ENCODE results near the gene MAP4K4. TPM values are rescaled to one million over a fixed set of nuclear protein-coding genes. Genes with fewer than 3 reads are reported as not detected.

Gene MAP4K4
- polyA plus RNA-seq, 1 donor from 2014 or later, result 9.3 TPM

- H3K36me3 Mint-ChIP-seq, result peaks cover 4% of the 10 kb centered on the region
Observed at GRCh38 chr2:101830555-101830954, 133.0 kb downstream of the MAP4K4 start.

DNA sequence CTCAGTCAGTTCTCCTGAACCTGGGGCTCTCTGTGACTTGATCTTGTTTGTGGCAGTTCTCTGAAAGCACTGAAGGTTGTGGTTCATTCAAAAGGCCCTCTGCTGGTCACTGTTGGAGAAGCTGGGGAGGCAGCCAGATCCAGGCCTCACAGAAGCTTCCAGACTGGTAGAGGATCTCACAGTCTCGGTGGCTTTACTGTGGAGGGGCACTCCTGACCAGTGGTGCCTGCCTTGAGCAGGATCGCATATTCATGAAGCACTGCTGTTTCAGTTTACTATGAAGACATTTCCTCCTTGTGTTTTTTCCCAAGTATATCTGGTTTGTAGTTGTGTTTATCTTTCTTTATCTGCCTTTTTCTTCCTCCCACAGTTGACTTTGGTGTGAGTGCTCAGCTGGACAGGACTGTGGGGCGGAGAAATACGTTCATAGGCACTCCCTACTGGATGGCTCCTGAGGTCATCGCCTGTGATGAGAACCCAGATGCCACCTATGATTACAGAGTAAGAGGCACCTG is 133.9 kb downstream of the MAP4K4 start:
- no peaks in the 10 kb centered on the region for H3K27me3 Mint-ChIP-seq
- no peak overlapping the region for H3K4me3 Mint-ChIP-seq
- H3K4me1 Mint-ChIP-seq, result peaks cover 21 to 45% (median 41%) of the 10 kb centered on the region in 3 donors
- H3K9me3 Mint-ChIP-seq, result no peaks in the 10 kb centered on the region
- peaks cover 4% of the 10 kb centered on the region for H3K36me3 Mint-ChIP-seq
- peak overlapping the region; percentile 5 to 79 (median 76) for H3K27ac Mint-ChIP-seq

More at GRCh38 chr2:101830555-101830954, 133.0 kb downstream of the MAP4K4 start:
- Mint-ChIP-seq H3K27me3 (no peaks in the 10 kb centered on the region), H3K4me3 (no peak overlapping the region), H3K27ac (peak overlapping the region in 2 of 3 donors; percentile 79 to 89), H3K9me3 (no peaks in the 10 kb centered on the region), H3K4me1 (peaks cover 23 to 50% (median 44%) of the 10 kb centered on the region in 3 donors)

DNA sequence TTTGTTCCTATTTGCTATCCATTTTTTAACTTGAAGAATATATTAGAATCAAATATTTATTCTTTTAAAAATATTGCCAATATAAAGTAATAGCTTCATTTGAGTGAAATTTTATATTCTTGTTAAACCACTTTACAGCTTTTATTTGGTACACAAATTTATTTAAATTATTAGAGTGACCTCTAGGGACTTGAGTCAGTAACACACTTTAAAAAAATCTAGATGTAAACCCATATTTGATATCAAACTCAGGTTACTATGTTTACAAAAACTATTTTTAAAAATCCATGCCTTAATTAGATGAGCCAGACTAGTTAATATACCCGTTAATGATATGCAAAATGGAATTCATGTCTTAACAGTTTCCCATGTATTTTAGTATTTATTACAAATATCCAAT is 134.6 kb downstream of the MAP4K4 start:
- Mint-ChIP-seq H3K27ac (no peak overlapping the region), H3K27me3 (no peaks in the 10 kb centered on the region), H3K36me3 (peaks cover 4% of the 10 kb centered on the region), H3K4me1 (peaks cover 18 to 40% (median 36%) of the 10 kb centered on the region in 3 donors), H3K4me3 (no peak overlapping the region), H3K9me3 (no peaks in the 10 kb centered on the region)

GRCh38 chr2:101833890-101834523 is 136.5 kb downstream of the MAP4K4 start:
- Mint-ChIP-seq H3K9me3 (no peaks in the 10 kb centered on the region), H3K36me3 (peaks cover 9% of the 10 kb centered on the region), H3K27me3 (no peaks in the 10 kb centered on the region), H3K4me3 (no peak overlapping the region), H3K4me1 (peaks cover 6 to 26% (median 22%) of the 10 kb centered on the region in 3 donors), H3K27ac (no peak overlapping the region)

GRCh38 chr2:101837354-101837753 is 139.8 kb downstream of the MAP4K4 start:
- H3K27ac Mint-ChIP-seq, result no peak overlapping the region
- H3K9me3 Mint-ChIP-seq, result no peaks in the 10 kb centered on the region
- H3K4me1 Mint-ChIP-seq, result peaks cover 5 to 16% (median 10%) of the 10 kb centered on the region in 3 donors
- peaks cover 7% of the 10 kb centered on the region for H3K36me3 Mint-ChIP-seq
- H3K4me3 Mint-ChIP-seq, result no peak overlapping the region
- H3K27me3 Mint-ChIP-seq, result no peaks in the 10 kb centered on the region

DNA sequence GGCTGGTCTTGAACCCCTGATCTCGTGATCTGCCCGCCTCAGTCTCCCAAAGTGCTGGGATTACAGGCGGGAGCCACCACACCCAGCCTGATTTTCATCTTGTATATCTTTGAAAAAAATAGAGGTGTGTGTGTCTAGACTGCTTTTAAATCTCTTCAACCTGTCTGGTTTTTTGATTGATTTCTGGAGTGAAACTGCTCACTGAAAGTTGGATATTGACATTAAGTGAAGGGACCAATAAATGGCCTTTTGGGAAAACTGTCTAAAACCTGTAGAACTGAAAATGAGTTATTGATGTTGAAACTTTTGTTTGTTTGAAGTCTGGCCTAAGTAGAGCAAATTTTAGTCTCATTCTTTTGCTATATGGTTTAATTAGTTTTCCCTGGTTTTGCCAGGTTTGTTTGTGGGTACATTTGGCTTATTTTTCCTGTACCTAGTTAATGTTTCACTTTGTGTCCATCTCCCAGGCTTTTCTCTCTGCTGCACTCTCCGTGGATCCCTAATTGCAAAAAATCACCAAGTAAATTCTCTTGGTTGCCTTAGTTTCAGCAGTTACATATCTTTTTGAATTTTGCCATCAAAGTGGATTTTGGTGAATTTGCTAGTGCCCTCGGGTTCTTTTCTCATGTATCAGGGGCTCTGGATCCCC is 144.3 kb downstream of the MAP4K4 start:
- Mint-ChIP-seq H3K27ac (peak overlapping the region in 2 of 3 donors; percentile 34 to 57), H3K36me3 (peaks cover 17% of the 10 kb centered on the region), H3K4me3 (peak overlapping the region in 1 of 4 donors; percentile 77), H3K4me1 (peaks cover 4 to 29% (median 12%) of the 10 kb centered on the region in 3 donors), H3K27me3 (no peaks in the 10 kb centered on the region), H3K9me3 (no peaks in the 10 kb centered on the region)

DNA sequence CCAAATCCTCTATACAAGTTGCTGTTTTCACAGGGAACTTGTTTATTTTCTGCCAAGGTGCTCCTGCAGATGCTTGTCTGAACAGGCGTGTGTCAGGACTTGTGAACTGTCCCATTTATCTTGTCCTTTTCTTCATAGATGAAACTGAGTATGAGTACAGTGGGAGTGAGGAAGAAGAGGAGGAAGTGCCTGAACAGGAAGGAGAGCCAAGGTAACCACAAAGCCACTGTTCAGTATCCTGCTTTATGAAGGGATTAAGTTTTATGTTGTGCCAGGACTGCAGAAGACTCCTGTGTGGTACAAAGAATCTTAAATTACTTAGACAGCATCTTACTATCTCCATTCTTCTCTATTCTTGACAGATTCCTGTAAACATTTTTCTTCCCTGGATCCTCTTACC is 145.0 kb downstream of the MAP4K4 start:
- Mint-ChIP-seq H3K36me3 (peaks cover 14% of the 10 kb centered on the region), H3K27me3 (no peaks in the 10 kb centered on the region), H3K27ac (peak overlapping the region; percentile 34 to 66 (median 57)), H3K4me1 (peaks cover 3 to 24% (median 12%) of the 10 kb centered on the region in 3 donors), H3K4me3 (peak overlapping the region in 1 of 4 donors; percentile 77), H3K9me3 (no peaks in the 10 kb centered on the region)

DNA sequence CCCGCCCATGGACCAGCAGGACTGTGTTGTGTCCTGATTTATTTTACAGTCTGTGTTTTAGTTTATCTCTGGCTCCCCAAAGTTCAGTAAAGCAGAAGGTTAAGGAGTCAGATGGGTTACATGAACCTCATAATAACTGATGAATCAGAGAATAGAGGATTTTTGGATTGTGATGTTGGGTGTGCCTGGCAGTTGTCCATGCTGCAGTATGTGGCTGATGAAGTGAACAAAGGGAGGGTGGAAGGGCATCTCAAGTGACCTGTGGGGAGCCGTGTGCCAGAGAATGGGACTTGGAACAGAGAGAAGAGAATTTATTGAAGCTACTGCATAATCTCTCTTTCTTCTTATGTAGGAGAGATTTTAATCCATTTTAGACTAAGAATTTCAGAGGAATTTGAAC is 145.5 kb downstream of the MAP4K4 start:
- no peaks in the 10 kb centered on the region for H3K27me3 Mint-ChIP-seq
- peak overlapping the region in 1 of 3 donors; percentile 57 for H3K27ac Mint-ChIP-seq
- no peaks in the 10 kb centered on the region for H3K9me3 Mint-ChIP-seq
- peaks cover 3 to 24% (median 12%) of the 10 kb centered on the region in 3 donors for H3K4me1 Mint-ChIP-seq
- no peak overlapping the region for H3K4me3 Mint-ChIP-seq
- peaks cover 12% of the 10 kb centered on the region for H3K36me3 Mint-ChIP-seq

DNA sequence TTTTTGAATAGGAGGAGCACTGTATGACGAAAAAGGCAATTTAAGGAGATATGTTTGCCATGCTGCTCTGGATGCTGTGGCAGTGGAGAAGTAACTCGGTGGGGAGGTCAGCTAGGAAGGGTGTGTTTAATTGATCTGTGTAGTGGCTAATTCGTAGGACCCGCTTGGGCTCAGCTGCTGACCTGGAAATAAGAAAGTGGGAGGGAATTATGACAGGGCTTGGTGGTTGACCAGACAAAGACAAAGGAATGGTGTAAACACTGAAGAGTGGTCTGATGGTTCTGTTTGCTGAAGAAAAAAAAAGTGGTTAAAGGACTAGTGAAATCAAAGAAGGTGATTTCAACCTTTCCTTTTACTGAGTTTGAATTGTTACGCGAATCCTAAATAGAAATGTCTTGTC is 146.0 kb downstream of the MAP4K4 start:
- Mint-ChIP-seq H3K9me3 (no peaks in the 10 kb centered on the region), H3K4me3 (no peak overlapping the region), H3K36me3 (peaks cover 12% of the 10 kb centered on the region), H3K27ac (peak overlapping the region in 2 of 3 donors; percentile 57 to 84), H3K27me3 (no peaks in the 10 kb centered on the region), H3K4me1 (peaks cover 3 to 24% (median 11%) of the 10 kb centered on the region in 3 donors)

DNA sequence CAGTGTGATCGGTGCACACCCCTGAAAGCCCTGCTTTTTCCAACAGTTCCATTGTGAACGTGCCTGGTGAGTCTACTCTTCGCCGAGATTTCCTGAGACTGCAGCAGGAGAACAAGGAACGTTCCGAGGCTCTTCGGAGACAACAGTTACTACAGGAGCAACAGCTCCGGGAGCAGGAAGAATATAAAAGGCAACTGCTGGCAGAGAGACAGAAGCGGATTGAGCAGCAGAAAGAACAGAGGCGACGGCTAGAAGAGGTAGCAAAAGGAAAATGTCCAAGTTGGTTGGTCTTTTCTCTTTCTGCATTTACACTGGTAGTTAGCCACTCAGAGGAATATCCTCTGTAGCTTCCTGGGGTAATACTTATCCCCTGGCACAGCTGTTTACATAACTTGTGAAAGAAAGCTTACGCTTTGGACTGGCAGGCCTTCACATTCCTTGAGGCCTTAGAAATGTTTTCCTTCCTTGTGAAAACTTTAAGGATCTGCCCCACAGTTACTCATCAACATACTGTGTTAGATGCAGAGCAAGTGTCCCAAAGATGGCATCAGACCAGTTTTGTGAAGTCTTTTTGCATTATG is 146.6 kb downstream of the MAP4K4 start:
- H3K27ac Mint-ChIP-seq, result peak overlapping the region in 2 of 3 donors; percentile 26 to 57
- no peaks in the 10 kb centered on the region for H3K9me3 Mint-ChIP-seq
- peaks cover 3 to 24% (median 10%) of the 10 kb centered on the region in 3 donors for H3K4me1 Mint-ChIP-seq
- H3K36me3 Mint-ChIP-seq, result peaks cover 12% of the 10 kb centered on the region
- no peak overlapping the region for H3K4me3 Mint-ChIP-seq
- H3K27me3 Mint-ChIP-seq, result no peaks in the 10 kb centered on the region

DNA sequence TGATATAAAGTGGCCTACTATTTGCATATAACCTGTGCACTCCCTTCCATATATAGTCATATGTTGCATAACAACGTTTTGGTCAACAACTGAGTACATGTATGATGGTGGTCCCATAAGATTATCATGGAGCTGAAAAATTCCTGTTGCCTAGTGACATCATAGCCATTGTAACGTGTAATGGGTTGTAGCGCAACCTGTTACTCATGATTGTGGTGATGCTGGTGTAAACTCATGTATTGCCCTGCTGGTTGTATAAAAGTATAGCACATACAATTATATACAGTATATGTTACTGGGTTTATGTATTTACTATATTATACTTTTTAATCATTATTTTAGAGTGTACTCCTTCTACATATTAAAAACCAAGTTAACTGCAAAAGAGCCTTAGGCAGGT is 149.5 kb downstream of the MAP4K4 start:
- Mint-ChIP-seq H3K27me3 (no peaks in the 10 kb centered on the region), H3K4me3 (no peak overlapping the region), H3K9me3 (no peaks in the 10 kb centered on the region), H3K4me1 (peaks cover 0 to 16% (median 6%) of the 10 kb centered on the region in 3 donors), H3K36me3 (peaks cover 12% of the 10 kb centered on the region), H3K27ac (peak overlapping the region in 1 of 3 donors; percentile 35)

DNA sequence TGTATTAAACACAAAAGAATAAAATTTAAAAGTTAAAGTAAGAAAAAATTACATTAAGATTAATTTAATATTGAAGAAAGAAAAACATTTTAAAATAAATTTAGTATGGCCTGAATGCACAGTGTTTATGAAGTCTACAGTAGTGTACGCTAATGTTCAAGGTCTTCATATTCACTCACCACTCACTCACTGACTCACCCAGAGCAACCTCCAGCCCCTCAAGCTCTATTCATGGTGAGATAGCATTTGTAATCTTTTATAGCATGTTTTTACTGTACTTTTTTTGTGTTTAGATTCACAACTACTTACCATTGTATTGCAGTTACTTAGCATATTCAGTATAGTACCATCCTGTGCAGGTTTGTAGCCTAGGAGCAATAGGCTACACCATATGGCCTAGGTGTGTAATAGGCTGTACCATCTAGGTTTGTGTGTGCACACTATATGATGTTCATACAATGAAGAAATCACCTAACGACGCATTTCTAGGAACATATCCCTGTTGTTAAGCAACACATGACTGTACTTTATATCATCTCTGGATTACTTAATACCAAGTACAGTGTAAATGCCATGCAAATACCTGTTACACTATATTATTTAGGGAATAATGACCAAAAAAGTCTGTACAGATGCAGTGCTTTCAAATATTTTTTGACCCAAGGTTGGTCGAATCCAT is 150.3 kb downstream of the MAP4K4 start:
- Mint-ChIP-seq H3K4me1 (peaks cover 0 to 10% (median 0%) of the 10 kb centered on the region in 3 donors), H3K36me3 (peaks cover 12% of the 10 kb centered on the region), H3K9me3 (no peaks in the 10 kb centered on the region), H3K27ac (no peak overlapping the region), H3K4me3 (no peak overlapping the region), H3K27me3 (no peaks in the 10 kb centered on the region)

- H3K27me3 Mint-ChIP-seq, result no peaks in the 10 kb centered on the region
- H3K4me3 Mint-ChIP-seq, result no peak overlapping the region
- peaks cover 0 to 11% (median 0%) of the 10 kb centered on the region in 3 donors for H3K4me1 Mint-ChIP-seq
- peaks cover 5% of the 10 kb centered on the region for H3K36me3 Mint-ChIP-seq
- no peaks in the 10 kb centered on the region for H3K9me3 Mint-ChIP-seq
- H3K27ac Mint-ChIP-seq, result peak overlapping the region in 2 of 3 donors; percentile 20 to 43
Observed at GRCh38 chr2:101848769-101849410, 151.4 kb downstream of the MAP4K4 start.

DNA sequence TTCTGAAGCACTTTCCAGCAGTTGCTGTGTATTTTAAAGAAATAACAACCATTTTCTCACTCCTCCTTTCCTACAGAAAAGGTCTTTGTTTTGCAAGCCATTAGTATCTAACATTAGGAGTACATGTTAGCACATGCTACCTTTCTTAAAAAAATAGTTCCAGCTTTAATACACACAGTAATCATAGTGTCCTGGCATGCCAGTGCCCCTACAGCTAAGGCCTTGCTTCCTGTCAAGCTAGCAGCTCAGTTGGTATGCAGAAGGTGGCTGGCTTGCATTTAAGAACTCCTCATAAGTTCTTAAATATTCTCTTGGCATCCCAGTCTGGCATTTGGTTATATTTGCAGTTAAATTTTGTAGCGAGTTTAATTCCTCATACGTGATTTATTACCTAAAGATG is 152.9 kb downstream of the MAP4K4 start:
- no peak overlapping the region for H3K4me3 Mint-ChIP-seq
- H3K27ac Mint-ChIP-seq, result peak overlapping the region in 1 of 3 donors; percentile 9
- H3K36me3 Mint-ChIP-seq, result peaks cover 3% of the 10 kb centered on the region
- peaks cover 0 to 15% (median under 1%) of the 10 kb centered on the region in 3 donors for H3K4me1 Mint-ChIP-seq
- H3K9me3 Mint-ChIP-seq, result no peaks in the 10 kb centered on the region
- H3K27me3 Mint-ChIP-seq, result no peaks in the 10 kb centered on the region

Data from IgD-negative memory B cell (primary cell).